Transverse colon (tissue), 4 donors: Measurements from ENCODE around the gene TOM1L2. TPM values are rescaled to one million over a fixed set of nuclear protein-coding genes. Genes with fewer than 3 reads are reported as not detected.
A peak's percentile ranks its signal among the peaks of the same experiment; 100 is the strongest.

Experiments
- DNase-seq: peaks from one replicate; pipeline ENCODE4 v3.0.0-alpha.2; 2019
- H3K27ac ChIP-seq, 4 donors: fragments of 200-600 bp; sonication (generic); 2 replicates each; pipeline ENCODE4 v1.5.1; 2016 to 2018; ENCODE audit warnings: inconsistent platforms in 4 of 4
- H3K27me3 ChIP-seq: fragments of 200-600 bp; sonication (generic); 2 replicates; pipeline ENCODE4 v1.5.1; 2017; ENCODE audit warnings: inconsistent platforms
- H3K36me3 ChIP-seq, 4 donors: fragments of 200-600 bp; sonication (generic); 2 replicates each; pipeline ENCODE4 v1.5.1; 2017 to 2019; ENCODE audit warnings: inconsistent platforms in 4 of 4
- H3K4me1 ChIP-seq, 4 donors: fragments of 200-600 bp; sonication (generic); 2 replicates each; pipeline ENCODE4 v1.5.1; 2017 to 2020; ENCODE audit warnings: inconsistent platforms in 4 of 4
- H3K4me3 ChIP-seq, 4 donors: fragments of 200-600 bp; sonication (generic); 1 replicate in 1 of 4; 2 replicates in 3 of 4; pipeline versions ENCODE4 v1.5.1 to v1.6.1; 2017 to 2019; ENCODE audit warnings: inconsistent platforms in 4 of 4
- H3K9me3 ChIP-seq, 2 donors: fragments of 200-600 bp; sonication (generic); 2 replicates each; pipeline ENCODE4 v1.5.1; 2017 to 2019; ENCODE audit warnings: inconsistent platforms in 2 of 2
- EP300 ChIP-seq: sonication (generic); formaldehyde crosslinking; IDR thresholded peaks from one replicate; pipeline ENCODE4 v1.6.1; 2017; ENCODE audit warnings: antibody characterized with exemption, low read depth
- POLR2A ChIP-seq: fragments of 450-650 bp; IDR thresholded peaks from one replicate; pipeline ENCODE4 v1.6.1; 2016; ENCODE audit warnings: antibody characterized with exemption, mild to moderate bottlenecking, moderate library complexity
- POLR2AphosphoS5 ChIP-seq, 3 donors: sonication (generic); formaldehyde crosslinking; IDR thresholded peaks; one replicate each; pipeline ENCODE4 v1.6.1; 2016; ENCODE audit warnings: antibody characterized with exemption in 3 of 3
- WGBS, 2 donors: methylation state at CpG; one replicate each; pipeline ENCODE4 v1.1.5; 2018; ENCODE audit warnings: low coverage in 1 of 2; 5-methylcytosine and 5-hydroxymethylcytosine counted together
- in situ Hi-C, 4 donors: fragments of 200-750 bp; cut with MboI; loops; one replicate each; pipeline versions ENCODE4 v1.15.0 to v1.15.1; 2017; ENCODE audit warnings: low sequenced_read_pairs in 3 of 4, low pct_ligation_motif_present in 1 of 4, low pct_unique_long_range_greater_than_20kb in 1 of 4
- intact Hi-C: fragments of 100-400 bp; cut with DNase I; formaldehyde crosslinking; loops from one replicate; pipeline ENCODE4 v1.15.1; 2023; ENCODE audit warnings: low total_unique reads
- total RNA-seq, 4 donors: library from RNA; depleted of rRNA; stranded (reverse); fragments of >200 nt; gene quantifications; one replicate each; pipeline ENCODE4 v1.1.0, GENCODE V29; 2016
- TF ChIP-seq, protein P1 (sequence below), 5 experiments: fragments of 200-600 bp in 3 of 5; fragments of 450-650 bp in 2 of 5; sonication (generic) in 3 of 5; IDR thresholded peaks; 1 replicate in 2 of 5; 2 replicates in 3 of 5; pipeline ENCODE4 v1.5.1; 2016 to 2017; ENCODE audit warnings: antibody characterized with exemption in 5 of 5, inconsistent platforms in 3 of 5, mild to moderate bottlenecking in 2 of 5, moderate library complexity in 1 of 5

Gene TOM1L2
- total RNA-seq, 4 donors from 2014 or later = 65.9 to 178 (median 97.7) TPM

GRCh38 chr17:17836250-17836817 lies 135.9 kb downstream of the TOM1L2 start:
- WGBS, 2 donors = 0% methylated on average over 53 of the region's 69 CpGs; no CpG with 5 or more reads in 1 of the 2 donors
- TF ChIP-seq EP300 (no peak), POLR2AphosphoS5 (IDR thresholded peaks at IDR 0.05) (peak; percentile 99 to 100 (median 100)), POLR2A (peak; percentile 99)
- TF ChIP-seq, protein P1, sequence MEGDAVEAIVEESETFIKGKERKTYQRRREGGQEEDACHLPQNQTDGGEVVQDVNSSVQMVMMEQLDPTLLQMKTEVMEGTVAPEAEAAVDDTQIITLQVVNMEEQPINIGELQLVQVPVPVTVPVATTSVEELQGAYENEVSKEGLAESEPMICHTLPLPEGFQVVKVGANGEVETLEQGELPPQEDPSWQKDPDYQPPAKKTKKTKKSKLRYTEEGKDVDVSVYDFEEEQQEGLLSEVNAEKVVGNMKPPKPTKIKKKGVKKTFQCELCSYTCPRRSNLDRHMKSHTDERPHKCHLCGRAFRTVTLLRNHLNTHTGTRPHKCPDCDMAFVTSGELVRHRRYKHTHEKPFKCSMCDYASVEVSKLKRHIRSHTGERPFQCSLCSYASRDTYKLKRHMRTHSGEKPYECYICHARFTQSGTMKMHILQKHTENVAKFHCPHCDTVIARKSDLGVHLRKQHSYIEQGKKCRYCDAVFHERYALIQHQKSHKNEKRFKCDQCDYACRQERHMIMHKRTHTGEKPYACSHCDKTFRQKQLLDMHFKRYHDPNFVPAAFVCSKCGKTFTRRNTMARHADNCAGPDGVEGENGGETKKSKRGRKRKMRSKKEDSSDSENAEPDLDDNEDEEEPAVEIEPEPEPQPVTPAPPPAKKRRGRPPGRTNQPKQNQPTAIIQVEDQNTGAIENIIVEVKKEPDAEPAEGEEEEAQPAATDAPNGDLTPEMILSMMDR (IDR thresholded peaks at IDR 0.05) = no peak
- Histone ChIP-seq H3K27me3 (no peaks in the 10 kb centered on the region), H3K36me3 (no peaks in the 10 kb centered on the region), H3K4me1 (peaks cover 35 to 79% (median 72%) of the 10 kb centered on the region in 4 donors), H3K27ac (peak overlapping the region; percentile 98 to 100 (median 99)), H3K9me3 (no peaks in the 10 kb centered on the region), H3K4me3 (peak overlapping the region; percentile 65 to 98 (median 74))
- intact Hi-C loops (no loop called here), in situ Hi-C loops (no loop called here)
- peak; percentile 99 for DNase-seq

GRCh38 chr17:17835415-17836249 lies 136.6 kb downstream of the TOM1L2 start:
- H3K4me3 ChIP-seq = peak overlapping the region in 3 of 4 donors; percentile 73 to 98 (median 75)
- in situ Hi-C loops = no loop called here
- WGBS, 2 donors = 25% methylated on average over 25 of the region's 25 CpGs; no CpG with 5 or more reads in 1 of the 2 donors
- no peak for DNase-seq
- H3K27ac ChIP-seq = peak overlapping the region; percentile 98 to 100 (median 99)
- peaks cover 39 to 79% (median 72%) of the 10 kb centered on the region in 4 donors for H3K4me1 ChIP-seq
- no peak for TF ChIP-seq EP300
- no peaks in the 10 kb centered on the region for H3K27me3 ChIP-seq
- H3K36me3 ChIP-seq = no peaks in the 10 kb centered on the region
- intact Hi-C loops = no loop called here
- no peaks in the 10 kb centered on the region for H3K9me3 ChIP-seq

- Histone ChIP-seq H3K4me3 (peak overlapping the region in 1 of 4 donors; percentile 75), H3K4me1 (peaks cover 37 to 83% (median 74%) of the 10 kb centered on the region in 4 donors), H3K36me3 (no peaks in the 10 kb centered on the region), H3K27me3 (no peaks in the 10 kb centered on the region), H3K9me3 (no peaks in the 10 kb centered on the region), H3K27ac (peak overlapping the region; percentile 98 to 100 (median 99))
- intact Hi-C loops (no loop called here), in situ Hi-C loops (no loop called here)
- no peak for DNase-seq
- 56 to 81% methylated on average over 1 to 3 of the region's 4 CpGs for WGBS, 2 donors
- TF ChIP-seq POLR2AphosphoS5 (IDR thresholded peaks at IDR 0.05) (no peak), POLR2A (no peak), EP300 (no peak)
- TF ChIP-seq, protein P1 (IDR thresholded peaks at IDR 0.05) = no peak
Measured at GRCh38 chr17:17834974-17835373, 137.2 kb downstream of the TOM1L2 start.

- H3K36me3 ChIP-seq = no peaks in the 10 kb centered on the region
- DNase-seq = no peak
- TF ChIP-seq, protein P1 (IDR thresholded peaks at IDR 0.05) = no peak
- peak overlapping the region; percentile 98 to 100 (median 99) for H3K27ac ChIP-seq
- intact Hi-C loops = no loop called here
- H3K27me3 ChIP-seq = no peaks in the 10 kb centered on the region
- H3K4me1 ChIP-seq = peaks cover 37 to 81% (median 71%) of the 10 kb centered on the region in 4 donors
- no peak overlapping the region for H3K4me3 ChIP-seq
- no peaks in the 10 kb centered on the region for H3K9me3 ChIP-seq
- 82 to 96% methylated on average over 4 to 8 of the region's 8 CpGs for WGBS, 2 donors
- in situ Hi-C loops = no loop called here
Measured at GRCh38 chr17:17833658-17834357, 138.4 kb downstream of the TOM1L2 start.
